ENCODE data around the gene AMHR2.
"Not testable (repeated sequence)": the region's sequence is repeated elsewhere in the genome, so short reads cannot be mapped to it uniquely, and the experiment has no call there.

AMHR2 gene

DNA sequence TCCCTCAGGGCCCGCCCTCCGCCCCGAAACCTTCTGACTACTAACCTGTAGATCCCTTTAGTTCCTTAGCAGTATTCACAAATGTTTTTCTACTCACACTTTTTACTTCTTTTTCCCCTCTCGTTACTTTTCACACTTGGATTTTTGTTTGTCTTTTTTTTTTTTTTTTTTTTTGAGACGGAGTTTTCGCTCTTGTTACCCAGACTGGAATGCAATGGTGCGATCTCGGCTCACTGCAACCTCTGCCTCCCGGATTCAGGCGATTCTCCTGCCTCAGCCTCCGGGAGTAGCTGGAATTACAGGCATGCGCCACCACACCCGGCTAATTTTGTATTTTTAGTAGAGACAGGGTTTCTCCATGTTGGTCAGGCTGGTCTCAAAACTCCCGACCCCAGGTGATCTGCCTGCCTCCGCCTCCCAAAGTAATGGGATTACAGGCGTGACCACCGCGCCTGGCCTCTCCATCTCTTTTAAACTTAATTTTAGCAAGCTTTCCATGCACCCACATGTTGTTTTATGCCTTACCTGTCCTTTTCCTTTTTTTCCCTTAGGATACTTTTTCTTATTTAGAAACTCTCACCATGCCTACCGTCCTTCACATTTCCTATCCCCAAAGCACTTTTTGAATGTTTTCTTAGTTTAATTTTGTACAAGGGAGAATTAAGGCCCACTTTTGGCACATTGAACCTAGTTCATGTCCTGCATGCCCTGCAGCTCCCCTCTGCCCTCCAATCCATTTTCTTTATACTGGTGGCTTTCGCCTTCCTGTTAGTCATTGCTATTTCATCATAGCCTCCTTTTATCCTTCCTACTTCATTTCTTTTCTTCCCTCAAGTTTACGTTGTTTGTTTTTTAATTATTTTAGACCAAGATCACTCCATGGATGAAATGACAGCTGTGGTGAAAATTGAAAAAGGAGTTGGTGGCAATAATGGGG is 42.6 kb upstream of the AMHR2 start:
- peak overlapping the region; percentile 53 for H3K4me3 ChIP-seq (ENCODE audit: low read depth, low read length)
- TF ChIP-seq, protein P1, sequence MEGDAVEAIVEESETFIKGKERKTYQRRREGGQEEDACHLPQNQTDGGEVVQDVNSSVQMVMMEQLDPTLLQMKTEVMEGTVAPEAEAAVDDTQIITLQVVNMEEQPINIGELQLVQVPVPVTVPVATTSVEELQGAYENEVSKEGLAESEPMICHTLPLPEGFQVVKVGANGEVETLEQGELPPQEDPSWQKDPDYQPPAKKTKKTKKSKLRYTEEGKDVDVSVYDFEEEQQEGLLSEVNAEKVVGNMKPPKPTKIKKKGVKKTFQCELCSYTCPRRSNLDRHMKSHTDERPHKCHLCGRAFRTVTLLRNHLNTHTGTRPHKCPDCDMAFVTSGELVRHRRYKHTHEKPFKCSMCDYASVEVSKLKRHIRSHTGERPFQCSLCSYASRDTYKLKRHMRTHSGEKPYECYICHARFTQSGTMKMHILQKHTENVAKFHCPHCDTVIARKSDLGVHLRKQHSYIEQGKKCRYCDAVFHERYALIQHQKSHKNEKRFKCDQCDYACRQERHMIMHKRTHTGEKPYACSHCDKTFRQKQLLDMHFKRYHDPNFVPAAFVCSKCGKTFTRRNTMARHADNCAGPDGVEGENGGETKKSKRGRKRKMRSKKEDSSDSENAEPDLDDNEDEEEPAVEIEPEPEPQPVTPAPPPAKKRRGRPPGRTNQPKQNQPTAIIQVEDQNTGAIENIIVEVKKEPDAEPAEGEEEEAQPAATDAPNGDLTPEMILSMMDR (IDR thresholded peaks at IDR 0.05; ENCODE audit: low read depth, low read length): no peak

DNA sequence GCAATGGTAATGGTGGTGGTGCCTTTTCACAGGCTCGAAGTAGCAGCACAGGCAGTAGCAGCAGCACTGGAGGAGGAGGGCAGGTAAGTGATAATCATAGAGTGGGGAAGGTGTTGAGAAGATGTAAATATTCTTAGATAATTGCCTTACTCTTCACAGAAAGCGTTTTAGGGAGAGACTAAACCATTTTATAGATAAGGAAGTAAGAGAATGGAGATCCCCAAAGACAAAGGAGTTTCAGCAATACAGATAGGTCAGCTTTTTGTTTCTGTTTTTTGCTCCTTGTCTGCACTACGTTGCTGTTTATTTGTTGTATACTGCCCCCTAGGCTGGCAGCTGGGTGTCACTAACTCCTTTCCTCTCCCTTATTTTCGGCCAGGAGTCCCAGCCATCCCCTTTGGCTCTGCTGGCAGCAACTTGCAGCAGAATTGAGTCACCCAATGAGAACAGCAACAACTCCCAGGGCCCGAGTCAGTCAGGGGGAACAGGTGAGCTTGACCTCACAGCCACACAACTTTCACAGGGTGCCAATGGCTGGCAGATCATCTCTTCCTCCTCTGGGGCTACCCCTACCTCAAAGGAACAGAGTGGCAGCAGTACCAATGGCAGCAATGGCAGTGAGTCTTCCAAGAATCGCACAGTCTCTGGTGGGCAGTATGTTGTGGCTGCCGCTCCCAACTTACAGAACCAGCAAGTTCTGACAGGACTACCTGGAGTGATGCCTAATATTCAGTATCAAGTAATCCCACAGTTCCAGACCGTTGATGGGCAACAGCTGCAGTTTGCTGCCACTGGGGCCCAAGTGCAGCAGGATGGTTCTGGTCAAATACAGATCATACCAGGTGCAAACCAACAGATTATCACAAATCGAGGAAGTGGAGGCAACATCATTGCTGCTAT is 41.7 kb upstream of the AMHR2 start:
- peak overlapping the region; percentile 53 for H3K4me3 ChIP-seq (ENCODE audit: low read depth, low read length)
- TF ChIP-seq, protein P1 (IDR thresholded peaks at IDR 0.05; ENCODE audit: low read depth, low read length): 0 out of 2 replicates have a peak, but pooled peaks have one; percentile 17

DNA sequence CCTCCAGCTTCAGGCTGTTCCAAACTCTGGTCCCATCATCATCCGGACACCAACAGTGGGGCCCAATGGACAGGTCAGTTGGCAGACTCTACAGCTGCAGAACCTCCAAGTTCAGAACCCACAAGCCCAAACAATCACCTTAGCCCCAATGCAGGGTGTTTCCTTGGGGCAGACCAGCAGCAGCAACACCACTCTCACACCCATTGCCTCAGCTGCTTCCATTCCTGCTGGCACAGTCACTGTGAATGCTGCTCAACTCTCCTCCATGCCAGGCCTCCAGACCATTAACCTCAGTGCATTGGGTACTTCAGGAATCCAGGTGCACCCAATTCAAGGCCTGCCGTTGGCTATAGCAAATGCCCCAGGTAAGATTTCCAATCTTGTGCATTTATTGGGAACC is 40.4 kb upstream of the AMHR2 start:
- peak overlapping the region; percentile 37 for H3K4me3 ChIP-seq (ENCODE audit: low read depth, low read length)

DNA sequence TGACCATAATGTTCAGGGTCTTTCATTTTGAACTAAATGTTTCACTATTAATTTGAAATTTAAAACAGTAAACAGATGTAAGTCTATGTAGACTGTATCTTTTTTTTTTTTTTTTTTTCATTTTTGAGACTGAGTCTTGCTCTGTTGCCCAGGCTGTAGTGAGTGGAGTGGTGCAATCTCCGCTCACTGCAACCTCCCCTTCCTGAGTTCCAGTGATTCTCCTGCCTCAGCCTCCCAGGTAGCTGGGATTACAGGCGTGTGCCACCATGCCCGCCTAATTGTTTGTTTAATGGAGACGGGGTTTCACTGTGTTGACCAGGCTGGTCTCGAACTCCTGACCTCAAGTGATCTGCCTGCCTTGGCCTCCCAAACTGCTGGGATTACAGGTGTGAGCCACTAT is 37.3 kb upstream of the AMHR2 start:
- not testable (repeated sequence) for H3K4me3 ChIP-seq (ENCODE audit: low read depth, low read length)

More for the DNA sequence above, 40.4 kb upstream of the AMHR2 start:
- TF ChIP-seq, protein P1 (IDR thresholded peaks at IDR 0.05; ENCODE audit: low read depth, low read length): no peak

DNA sequence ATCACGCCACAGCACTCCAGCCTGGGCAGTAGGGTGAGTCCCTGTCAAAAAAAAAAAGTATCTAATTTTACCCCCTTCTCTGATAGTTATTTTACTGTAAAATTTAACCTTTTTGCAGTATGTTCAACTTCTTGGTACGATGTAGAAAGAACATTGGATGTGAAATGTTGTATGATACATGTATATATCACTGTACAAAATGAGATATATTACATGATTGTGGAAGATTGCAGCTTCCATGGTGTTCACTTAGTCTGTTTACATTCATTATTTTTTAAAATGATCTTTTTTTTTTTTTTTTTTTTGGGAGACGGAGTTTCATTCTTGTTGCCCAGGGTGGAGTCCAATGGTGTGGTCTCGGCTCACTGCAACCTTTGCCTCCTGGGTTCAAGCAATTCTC is 34.7 kb upstream of the AMHR2 start:
- no peak overlapping the region for H3K4me3 ChIP-seq (ENCODE audit: low read depth, low read length)
- TF ChIP-seq, protein P1 (IDR thresholded peaks at IDR 0.05; ENCODE audit: low read depth, low read length): no peak

DNA sequence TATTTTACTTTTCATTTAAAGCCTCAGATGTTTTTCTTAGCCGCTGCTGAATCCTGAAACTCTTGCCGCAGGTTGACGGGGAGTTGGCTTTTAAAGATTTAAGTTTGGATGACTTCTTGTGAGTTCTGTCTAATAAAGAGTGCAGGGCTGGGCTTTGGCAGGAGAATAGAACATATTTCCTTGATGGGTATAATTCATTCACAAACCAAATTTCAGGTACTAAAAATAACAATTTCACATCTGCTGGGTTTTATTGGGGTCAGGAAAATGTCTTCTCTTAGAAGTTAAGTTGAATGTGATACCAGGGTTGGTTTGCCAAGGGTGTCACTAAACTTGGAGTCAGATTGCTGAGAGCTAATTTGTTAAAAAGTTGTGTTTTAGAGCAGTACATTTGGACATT is 34.0 kb upstream of the AMHR2 start:
- no peak overlapping the region for H3K4me3 ChIP-seq (ENCODE audit: low read depth, low read length)
- TF ChIP-seq, protein P1 (IDR thresholded peaks at IDR 0.05; ENCODE audit: low read depth, low read length): no peak

DNA sequence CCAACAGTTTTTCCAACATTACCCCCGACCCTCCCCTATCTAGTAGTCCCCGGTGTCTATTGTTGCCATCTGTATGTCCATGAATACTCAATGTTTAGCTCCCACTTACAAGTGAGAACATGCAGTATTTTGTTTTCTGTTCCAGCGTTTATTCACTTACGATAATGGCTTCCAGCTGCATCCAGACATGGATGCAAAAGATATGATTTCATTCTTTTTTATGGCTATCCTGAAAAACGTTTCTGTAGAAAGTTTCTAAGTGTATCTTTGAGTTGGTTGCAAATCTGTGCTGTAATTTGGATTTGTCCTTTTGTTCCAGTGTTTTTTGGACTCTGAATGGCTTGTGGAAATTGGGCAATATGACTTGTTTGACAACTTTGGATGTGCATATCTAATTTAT is 31.9 kb upstream of the AMHR2 start:
- TF ChIP-seq, protein P1 (IDR thresholded peaks at IDR 0.05; ENCODE audit: low read depth, low read length): no peak
- H3K4me3 ChIP-seq (ENCODE audit: low read depth, low read length): no peak overlapping the region

All from WI38 (cell line).